ENCODE results near the gene MKLN1.

GRCh38 chr7:131409129-131409766, 81.6 kb downstream of the MKLN1 start:
- no peak for TF ChIP-seq POLR2A (IDR thresholded peaks at IDR 0.05; ENCODE audit: low read depth, low read length)
- TF ChIP-seq TAF1 (IDR thresholded peaks at IDR 0.05; ENCODE audit: borderline replicate concordance, low read depth, low read length), result no peak

All from GM12892 (cell line).